D341Med (cell line): Measurements from ENCODE around the gene XBP1.
"Not testable (repeated sequence)": the region's sequence is repeated elsewhere in the genome, so short reads cannot be mapped to it uniquely, and the experiment has no call there.

Experiments used
- DNase-seq: peaks from one replicate; pipeline ENCODE4 v3.0.0; 2012; ENCODE audit warnings: low spot score

XBP1 gene

DNA sequence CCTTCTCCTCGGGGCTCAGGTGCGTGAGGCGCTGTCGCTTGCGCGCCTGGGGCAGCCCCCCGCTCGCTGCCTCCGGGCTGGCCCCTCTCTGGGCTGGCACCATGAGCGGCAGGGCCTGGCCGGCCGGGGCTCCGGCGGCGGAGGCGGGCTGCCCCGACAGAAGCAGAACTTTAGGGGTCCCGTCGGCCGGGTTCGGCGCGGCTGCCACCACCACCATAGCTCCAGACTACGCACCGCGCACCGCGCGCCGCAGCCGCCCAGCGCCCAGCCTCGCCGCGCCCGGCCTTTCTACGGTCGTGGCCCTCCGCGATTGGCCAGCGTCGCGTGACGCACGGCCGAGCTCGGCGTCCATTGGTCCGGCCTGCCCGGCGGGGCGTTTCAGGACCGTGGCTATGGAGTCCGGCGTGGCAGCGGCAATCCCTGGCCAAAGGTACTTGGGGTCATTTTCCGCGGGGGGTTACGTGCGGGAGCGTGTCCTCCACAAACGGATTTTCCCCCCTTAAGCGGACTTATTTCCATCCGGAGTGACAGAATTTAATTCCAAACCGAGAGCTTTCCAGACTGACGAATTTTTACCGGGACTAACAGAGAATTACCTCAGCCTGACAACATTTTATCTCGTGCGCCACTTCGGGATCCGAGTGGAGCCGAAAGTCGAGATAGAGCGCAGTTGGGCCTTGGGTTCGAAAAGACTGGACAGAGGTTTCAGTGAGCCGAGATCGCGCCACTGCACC is at the start of gene XBP1:
Gene XBP1, minus strand, starts transcription at position 262 of the 734 bp plus-strand sequence.
- peak; percentile 99 for DNase-seq

DNA sequence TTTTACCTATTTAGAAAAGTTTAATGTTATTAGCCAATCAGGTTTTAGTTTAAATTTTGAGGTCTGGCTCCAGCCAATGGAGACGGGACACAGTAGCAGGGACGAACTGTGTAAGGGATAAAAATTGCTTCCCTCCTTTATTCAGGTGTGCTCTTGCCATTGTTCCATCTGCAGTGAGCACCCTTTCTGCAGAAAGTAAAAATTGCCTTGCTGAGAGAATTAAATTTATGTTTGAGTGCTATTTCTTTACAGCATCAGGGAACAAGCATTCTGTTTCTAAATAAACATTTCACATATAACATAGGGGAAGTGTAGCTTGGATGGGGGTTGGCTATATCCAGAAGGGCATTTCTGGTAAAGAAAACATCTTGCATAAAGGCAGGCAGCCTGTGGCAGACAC is 46.6 kb upstream of the XBP1 start:
- DNase-seq = no peak

GRCh38 chr22:28844277-28844676 is 43.9 kb upstream of the XBP1 start:
- not testable (repeated sequence) for DNase-seq

DNA sequence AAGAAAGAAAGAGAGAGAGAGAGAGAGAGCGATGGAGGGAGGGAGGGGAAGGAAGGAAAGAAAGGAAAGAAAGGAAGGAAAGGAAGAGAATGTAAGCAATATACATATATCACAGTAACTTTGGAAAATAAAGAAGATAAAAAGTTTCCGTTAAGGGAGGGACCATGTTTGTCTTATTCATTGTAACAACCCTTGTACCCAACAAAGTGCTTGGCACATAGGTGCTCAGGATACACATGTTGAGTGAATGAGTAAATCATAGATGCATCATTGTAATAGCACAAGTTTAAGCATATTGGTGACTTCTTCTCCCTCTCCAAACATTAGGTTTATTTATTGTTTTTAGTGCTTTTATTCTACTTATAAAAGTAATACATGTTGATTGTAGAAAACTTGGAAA is 43.3 kb upstream of the XBP1 start:
- no peak for DNase-seq

GRCh38 chr22:28841111-28841510 is 40.7 kb upstream of the XBP1 start:
- no peak for DNase-seq

DNA sequence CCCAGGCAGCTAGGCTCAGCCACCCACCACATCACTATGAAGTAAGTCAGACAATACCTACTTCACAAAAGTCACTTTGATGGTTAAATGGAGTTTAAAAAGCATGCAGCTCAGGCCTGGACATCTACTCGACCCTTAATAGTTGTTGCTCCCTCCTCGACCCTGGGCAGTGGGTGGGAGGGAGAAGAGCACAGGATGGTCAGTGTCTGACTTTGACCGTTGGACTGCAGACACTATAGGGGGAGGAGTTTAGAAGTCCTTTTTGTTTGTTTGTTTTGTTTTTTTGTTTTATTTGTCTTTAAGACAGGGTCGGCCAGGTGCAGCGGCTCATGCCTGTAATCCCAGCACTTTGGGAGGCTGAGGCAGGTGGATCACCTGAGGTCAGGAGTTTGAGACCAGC is 38.6 kb upstream of the XBP1 start:
- DNase-seq = no peak

DNA sequence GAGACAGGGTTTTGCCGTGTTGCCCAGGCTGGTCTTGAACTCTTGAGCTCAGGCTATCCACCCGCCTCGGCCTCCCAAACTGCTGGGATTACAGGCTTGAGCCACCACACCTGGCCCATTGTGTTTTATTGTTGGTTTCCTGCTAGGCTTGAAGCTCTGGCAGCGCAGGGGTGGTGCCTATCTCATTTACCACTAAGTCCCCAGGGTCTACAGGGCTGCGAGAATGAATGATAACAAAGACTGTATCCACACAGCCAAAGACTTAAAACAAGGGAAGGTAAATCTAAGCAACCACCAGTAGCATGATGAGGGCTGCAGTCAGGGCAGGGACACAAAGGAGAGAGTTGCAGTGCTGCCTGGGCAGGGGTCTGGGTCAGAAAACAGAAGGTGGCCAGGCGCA is 37.3 kb upstream of the XBP1 start:
- DNase-seq = no peak

- DNase-seq = no peak
Measured at GRCh38 chr22:28835630-28836189, 35.3 kb upstream of the XBP1 start.

DNA sequence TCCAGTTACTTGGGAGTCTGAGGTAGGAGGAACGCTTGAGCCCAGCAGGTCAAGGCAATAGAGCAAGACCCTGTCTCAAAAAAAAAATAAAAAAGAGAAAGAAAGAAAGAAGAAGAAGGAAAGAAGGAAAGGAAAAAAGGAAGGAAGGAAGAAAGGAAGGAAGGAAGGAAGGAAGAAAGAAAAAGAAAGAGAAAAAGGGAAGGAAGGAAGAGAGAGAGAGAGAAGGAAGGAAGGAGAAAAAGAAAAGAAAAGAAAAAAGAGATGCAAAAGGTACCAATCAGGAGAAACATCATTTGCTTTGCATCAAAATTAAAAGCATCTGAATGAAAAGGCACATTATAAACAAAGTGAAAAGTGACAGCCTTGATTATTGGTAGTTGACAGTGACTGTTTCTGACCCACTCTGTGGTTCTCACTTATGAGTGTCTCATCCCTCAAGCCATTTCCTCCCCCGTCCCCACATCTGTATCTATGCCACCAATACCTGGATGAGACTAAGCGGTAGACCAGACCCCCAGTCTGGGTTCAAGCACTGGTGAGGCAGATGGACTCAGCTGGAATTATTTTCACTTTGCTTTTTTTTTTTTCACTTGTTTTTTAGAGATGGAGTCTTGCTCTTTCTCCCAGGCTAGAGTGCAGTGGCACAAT is 33.0 kb upstream of the XBP1 start:
- no peak for DNase-seq

GRCh38 chr22:28832731-28833130 is 32.4 kb upstream of the XBP1 start:
- no peak for DNase-seq

GRCh38 chr22:28831140-28832072 is 31.0 kb upstream of the XBP1 start:
- DNase-seq = no peak

- DNase-seq = no peak
Measured at GRCh38 chr22:28830441-28830840, 30.1 kb upstream of the XBP1 start.

- DNase-seq = peak; percentile 87
Measured at GRCh38 chr22:28829358-28830181, 29.2 kb upstream of the XBP1 start.

DNA sequence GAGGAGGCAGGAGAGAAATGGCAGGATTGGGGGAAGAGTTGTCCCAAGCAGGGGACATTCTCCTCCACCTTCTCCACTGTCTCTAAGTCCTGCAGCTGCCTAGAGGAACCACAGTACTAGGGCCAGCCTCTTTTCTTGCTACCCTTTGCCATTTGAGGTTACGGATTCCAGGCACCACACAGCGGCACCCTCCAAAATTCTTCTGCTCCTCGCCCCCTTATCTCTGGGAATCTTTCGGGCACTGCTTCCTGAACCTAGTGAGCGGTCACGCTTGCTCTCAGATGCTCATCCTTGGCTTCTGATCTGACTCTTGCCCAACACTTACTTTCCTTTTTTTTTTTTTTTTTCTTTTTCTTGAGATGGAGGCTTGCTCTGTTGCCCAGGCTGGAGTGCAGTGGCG is 26.6 kb upstream of the XBP1 start:
- DNase-seq = no peak

DNA sequence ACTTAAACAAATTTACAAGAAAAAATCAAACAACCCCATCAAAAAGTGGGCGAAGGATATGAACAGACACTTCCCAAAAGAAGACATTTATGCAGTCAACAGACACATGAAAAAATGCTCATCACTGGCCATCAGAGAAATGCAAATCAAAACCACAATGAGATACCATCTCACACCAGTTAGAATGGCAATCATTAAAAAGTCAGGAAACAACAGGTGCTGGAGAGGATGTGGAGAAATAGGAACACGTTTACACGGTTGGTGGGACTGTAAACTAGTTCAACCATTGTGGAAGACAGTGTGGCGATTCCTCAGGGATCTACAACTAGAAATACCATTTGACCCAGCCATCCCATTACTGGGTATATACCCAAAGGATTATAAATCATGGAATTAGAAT is 26.1 kb upstream of the XBP1 start:
- not testable (repeated sequence) for DNase-seq

GRCh38 chr22:28824455-28824854 is 24.1 kb upstream of the XBP1 start:
- not testable (repeated sequence) for DNase-seq

DNA sequence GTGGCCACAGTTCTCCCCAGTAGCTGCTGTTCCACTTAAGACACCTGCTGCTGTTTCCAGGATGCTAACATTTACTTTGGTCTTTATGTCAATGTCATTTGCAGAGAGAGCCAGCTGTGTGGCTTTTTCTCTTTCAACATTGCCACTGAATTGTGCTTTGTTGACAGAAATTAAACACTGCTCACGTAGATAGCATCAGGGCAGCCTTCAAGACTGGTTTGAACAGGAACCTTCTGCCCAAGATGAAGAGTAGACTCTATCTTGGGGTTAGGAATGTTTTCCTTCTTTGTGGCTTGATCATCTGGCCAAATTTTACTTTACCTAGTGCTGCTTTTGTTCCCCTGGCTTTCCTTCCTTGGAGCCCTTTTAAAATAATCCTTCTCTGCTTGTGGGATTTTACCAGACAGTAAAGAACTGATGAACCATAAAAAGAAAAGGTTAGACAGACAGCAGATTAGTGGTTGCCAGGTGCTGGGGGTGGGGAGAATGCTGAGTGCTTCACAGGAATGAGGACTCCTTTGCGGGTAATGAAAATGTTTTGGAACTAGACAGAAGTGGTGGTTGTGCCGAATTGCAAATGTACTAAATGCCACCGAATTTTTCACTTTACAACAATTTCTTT is 22.7 kb upstream of the XBP1 start:
- no peak for DNase-seq

DNA sequence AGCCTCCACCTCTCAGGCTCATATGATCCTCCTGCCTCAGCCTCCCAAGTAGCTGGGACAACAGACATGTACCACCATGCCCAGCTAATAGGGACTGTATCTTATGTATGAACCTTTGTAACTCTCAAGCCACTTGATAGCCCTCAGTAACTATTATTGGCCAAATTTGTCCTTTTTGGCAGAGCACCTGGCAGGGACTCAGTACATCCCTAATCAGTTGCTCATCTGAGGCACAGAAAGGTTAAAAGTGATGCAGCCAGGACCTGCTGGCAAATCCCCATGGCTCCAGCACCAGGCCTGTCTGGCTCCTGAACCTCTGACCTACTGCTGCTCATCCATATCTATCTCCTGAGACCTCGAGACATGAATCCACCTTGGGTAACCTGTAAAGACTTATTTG is 21.1 kb upstream of the XBP1 start:
- DNase-seq = no peak

GRCh38 chr22:28820885-28821284 is 20.5 kb upstream of the XBP1 start:
- DNase-seq = no peak

DNA sequence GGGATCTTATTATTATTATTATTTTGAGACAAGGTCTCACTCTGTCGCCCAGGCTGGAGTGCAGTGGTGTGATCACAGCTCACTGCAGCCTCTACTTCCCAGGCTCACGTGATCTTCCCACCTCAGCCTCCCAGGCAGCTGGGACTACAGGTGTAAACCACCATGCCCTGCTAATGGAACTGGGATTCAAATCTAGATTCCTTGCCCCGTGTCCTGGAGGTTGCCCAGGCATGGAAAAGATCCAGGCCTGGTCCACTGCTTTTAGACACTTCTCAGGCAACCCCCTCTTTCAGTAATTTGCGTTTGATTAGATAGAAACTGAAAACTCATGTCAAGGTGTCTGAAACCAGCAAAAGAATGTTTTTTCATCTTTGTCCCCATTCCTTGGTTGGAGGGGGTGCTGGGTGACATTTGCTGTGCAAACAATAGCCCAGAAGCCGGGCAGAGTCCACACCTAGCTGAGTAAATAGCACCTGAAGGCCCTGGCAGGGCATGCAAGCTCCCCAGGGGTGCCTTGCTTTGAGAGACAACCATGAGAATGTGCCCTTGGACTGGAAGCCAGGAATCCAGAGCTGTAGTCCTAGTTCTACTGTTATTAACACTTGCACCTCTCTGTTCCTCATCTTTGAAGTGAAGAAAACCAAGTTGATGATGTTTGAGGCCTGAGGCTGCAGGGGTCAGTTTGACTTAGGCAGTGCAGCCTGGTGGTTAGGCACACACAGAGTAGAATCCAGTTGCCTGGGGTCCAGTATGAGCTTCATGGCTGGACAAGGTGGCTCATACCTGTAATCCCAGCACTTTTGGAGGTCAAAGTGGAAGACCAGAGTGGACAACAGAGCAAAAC is 19.1 kb upstream of the XBP1 start:
- DNase-seq = no peak
